Activated CD8-positive, alpha-beta T cell treated with anti-CD3 and anti-CD28 coated beads, Interleukin-2, amount 10 ng/mL, durations not matched to agents 7 days and 5 days (primary cell): Measurements from ENCODE around the gene THRA. TPM values are rescaled to one million over a fixed set of nuclear protein-coding genes. Genes with fewer than 3 reads are reported as not detected.

ENCODE experiments used
- ATAC-seq: fragments of 150-1000 bp; cut with Tn5 transposase; one replicate; pipeline ENCODE4 v1.10.0; 2021; ENCODE audit warnings: moderate library complexity
- CTCF ChIA-PET: fragments of 350-600 bp; sonication (Branson Sonifier 250); formaldehyde crosslinking; loops from one replicate; lab custom pipeline; 2021; ENCODE audit warnings: antibody characterized with exemption; lab: Charles Lee
- POLR2A ChIA-PET: fragments of 350-600 bp; sonication (Branson Sonifier 250); formaldehyde crosslinking; loops from one replicate; lab custom pipeline; 2021; ENCODE audit warnings: antibody characterized with exemption; lab: Charles Lee
- DNase-seq: peaks from one replicate; pipeline ENCODE4 v3.0.0-alpha.2; 2020
- H3K27ac Mint-ChIP-seq: one replicate; pipeline ENCODE4 v1.8.0; 2021; ENCODE audit warnings: mild to moderate bottlenecking, mixed read lengths
- H3K27me3 Mint-ChIP-seq: one replicate; pipeline ENCODE4 v1.8.0; 2021; ENCODE audit warnings: low read depth, mixed read lengths
- H3K36me3 Mint-ChIP-seq: one replicate; pipeline ENCODE4 v1.8.0; 2021; ENCODE audit warnings: low read depth, mixed read lengths
- H3K4me1 Mint-ChIP-seq: one replicate; pipeline ENCODE4 v1.8.0; 2021; ENCODE audit warnings: low read depth, mixed read lengths
- H3K4me3 Mint-ChIP-seq: one replicate; pipeline ENCODE4 v1.8.0; 2021; ENCODE audit warnings: mild to moderate bottlenecking, mixed read lengths
- H3K9me3 Mint-ChIP-seq: one replicate; pipeline ENCODE4 v1.8.0; 2022; ENCODE audit warnings: mixed read lengths; ENCODE audit not compliant: insufficient read depth
- total RNA-seq, 2 experiments: library from RNA; stranded (reverse); gene quantifications; one replicate each; pipeline ENCODE4 v1.2.3, GENCODE V29; 2021

The THRA gene
- total RNA-seq, 2 experiments from 2014 or later: 8.7 to 9.7 TPM

- H3K4me1 Mint-ChIP-seq: peaks cover 94% of the 10 kb centered on the region
- no peak overlapping the region for H3K4me3 Mint-ChIP-seq
- DNase-seq (no peak), ATAC-seq (no peak)
- CTCF ChIA-PET: interaction anchor here (1.0 to 9.9 kb wide), 5 partner anchors 7 to 87 kb away, joined by 4 to 156 read pairs (median 6); no protein-coding TSS in a partner anchor
- POLR2A ChIA-PET: no interaction called here
- no peaks in the 10 kb centered on the region for H3K36me3 Mint-ChIP-seq
- H3K9me3 Mint-ChIP-seq: no peaks in the 10 kb centered on the region
- H3K27ac Mint-ChIP-seq: no peak overlapping the region
- H3K27me3 Mint-ChIP-seq: no peaks in the 10 kb centered on the region
Measured at GRCh38 chr17:40104594-40105486, 42.1 kb downstream of the THRA start.

GRCh38 chr17:40105861-40106759 lies 43.3 kb downstream of the THRA start:
- peaks cover 94% of the 10 kb centered on the region for H3K4me1 Mint-ChIP-seq
- no peaks in the 10 kb centered on the region for H3K36me3 Mint-ChIP-seq
- no peaks in the 10 kb centered on the region for H3K9me3 Mint-ChIP-seq
- ChIA-PET CTCF (interaction anchor here (0.9 to 2.9 kb wide), 7 partner anchors 18 to 86 kb away, joined by 3 to 15 read pairs (median 4); partner anchors contain the start of gene CASC3), POLR2A (interaction anchor here (1.4 kb wide), 1 partner anchor 17 kb away, joined by 7 read pairs; no protein-coding TSS in a partner anchor)
- ATAC-seq (no peak), DNase-seq (no peak)
- H3K4me3 Mint-ChIP-seq: no peak overlapping the region
- no peak overlapping the region for H3K27ac Mint-ChIP-seq
- no peaks in the 10 kb centered on the region for H3K27me3 Mint-ChIP-seq

- POLR2A ChIA-PET: interaction anchor here (1.4 kb wide), 1 partner anchor 16 kb away, joined by 7 read pairs; no protein-coding TSS in a partner anchor
- DNase-seq (no peak), ATAC-seq (no peak)
- Mint-ChIP-seq H3K9me3 (no peaks in the 10 kb centered on the region), H3K27ac (peak overlapping the region; percentile 87), H3K4me3 (no peak overlapping the region), H3K27me3 (no peaks in the 10 kb centered on the region), H3K4me1 (peaks cover 96% of the 10 kb centered on the region), H3K36me3 (no peaks in the 10 kb centered on the region)
- CTCF ChIA-PET: interaction anchor here (0.7 to 2.9 kb wide), 5 partner anchors 31 to 80 kb away, joined by 3 to 15 read pairs (median 3); partner anchors contain the start of gene CASC3
Measured at GRCh38 chr17:40106760-40107521, 44.2 kb downstream of the THRA start.

- Mint-ChIP-seq H3K36me3 (no peaks in the 10 kb centered on the region), H3K9me3 (no peaks in the 10 kb centered on the region), H3K4me1 (peaks cover 99% of the 10 kb centered on the region), H3K27me3 (no peaks in the 10 kb centered on the region), H3K4me3 (peak overlapping the region; percentile 51), H3K27ac (peak overlapping the region; percentile 87)
- ChIA-PET POLR2A (interaction anchor here (1.4 kb wide), 1 partner anchor 15 kb away, joined by 7 read pairs; no protein-coding TSS in a partner anchor), CTCF (interaction anchor here (0.7 to 2.9 kb wide), 5 partner anchors 32 to 81 kb away, joined by 3 to 15 read pairs (median 3); partner anchors contain the start of gene CASC3)
- ATAC-seq: peak; percentile 11
- peak; percentile 27 for DNase-seq
Measured at GRCh38 chr17:40107522-40108174, 44.9 kb downstream of the THRA start.

- H3K4me3 Mint-ChIP-seq: no peak overlapping the region
- POLR2A ChIA-PET: interaction anchor here (2.8 kb wide), 1 partner anchor 9 kb away, joined by 17 read pairs; the partner anchor contains the start of gene NR1D1
- DNase-seq: peak; percentile 51
Measured at GRCh38 chr17:40108970-40109824, 46.4 kb downstream of the THRA start.

GRCh38 chr17:40110026-40110845 lies 47.5 kb downstream of the THRA start:
- ChIA-PET CTCF (interaction anchor here (0.8 to 9.3 kb wide), 23 partner anchors 10 to 180 kb away, joined by 3 to 182 read pairs (median 21); partner anchors contain the start of genes CASC3, CDC6, CSF3 and MED24), POLR2A (interaction anchor here (0.8 to 4.2 kb wide), 4 partner anchors 10 to 41 kb away, joined by 3 to 53 read pairs (median 10); partner anchors contain the start of genes MSL1 and NR1D1)
- ATAC-seq: no peak
- DNase-seq: no peak
- Mint-ChIP-seq H3K9me3 (no peaks in the 10 kb centered on the region), H3K27ac (no peak overlapping the region), H3K4me3 (no peak overlapping the region), H3K27me3 (no peaks in the 10 kb centered on the region), H3K36me3 (no peaks in the 10 kb centered on the region), H3K4me1 (peaks cover 87% of the 10 kb centered on the region)

More at GRCh38 chr17:40108970-40109824, 46.4 kb downstream of the THRA start:
- ATAC-seq: no peak
- Mint-ChIP-seq H3K36me3 (no peaks in the 10 kb centered on the region), H3K4me1 (peaks cover 98% of the 10 kb centered on the region), H3K9me3 (no peaks in the 10 kb centered on the region), H3K27ac (no peak overlapping the region), H3K27me3 (no peaks in the 10 kb centered on the region)
- CTCF ChIA-PET: interaction anchor here (0.9 to 9.3 kb wide), 11 partner anchors 10 to 95 kb away, joined by 3 to 182 read pairs (median 51); partner anchors contain the start of genes CSF3, MSL1, NR1D1 and RAPGEFL1

GRCh38 chr17:40111221-40112128 lies 48.7 kb downstream of the THRA start:
- H3K9me3 Mint-ChIP-seq: no peaks in the 10 kb centered on the region
- H3K36me3 Mint-ChIP-seq: no peaks in the 10 kb centered on the region
- ATAC-seq: peak; percentile 50
- H3K27ac Mint-ChIP-seq: peak overlapping the region; percentile 88
- ChIA-PET CTCF (interaction anchor here (0.8 to 9.3 kb wide), 33 partner anchors 9 to 196 kb away, joined by 3 to 182 read pairs (median 10); partner anchors contain the start of genes CASC3, CDC6, CSF3 and MED24), POLR2A (interaction anchor here (1.0 to 4.2 kb wide), 7 partner anchors 11 to 83 kb away, joined by 3 to 53 read pairs (median 4); partner anchors contain the start of genes MED24, MSL1 and NR1D1)
- H3K27me3 Mint-ChIP-seq: no peaks in the 10 kb centered on the region
- peaks cover 77% of the 10 kb centered on the region for H3K4me1 Mint-ChIP-seq
- peak overlapping the region; percentile 58 for H3K4me3 Mint-ChIP-seq
- DNase-seq: peak; percentile 82

GRCh38 chr17:40112191-40112711 lies 49.5 kb downstream of the THRA start:
- no peak for DNase-seq
- Mint-ChIP-seq H3K4me1 (peaks cover 71% of the 10 kb centered on the region), H3K9me3 (no peaks in the 10 kb centered on the region), H3K36me3 (no peaks in the 10 kb centered on the region), H3K4me3 (no peak overlapping the region), H3K27me3 (no peaks in the 10 kb centered on the region), H3K27ac (peak overlapping the region; percentile 88)
- ChIA-PET CTCF (interaction anchor here (0.7 to 9.3 kb wide), 47 partner anchors 8 to 449 kb away, joined by 3 to 182 read pairs (median 8); partner anchors contain the start of genes CASC3, CDC6, CSF3 and MED24), POLR2A (interaction anchor here (1.0 to 4.2 kb wide), 8 partner anchors 11 to 85 kb away, joined by 3 to 53 read pairs (median 4); partner anchors contain the start of genes CASC3, MSL1 and NR1D1)
- no peak for ATAC-seq
